Right atrium auricular region (tissue), 2 donors: ENCODE data around the gene CNTNAP2. TPM values are rescaled to one million over a fixed set of nuclear protein-coding genes. Genes with fewer than 3 reads are reported as not detected.

Experiments used
- DNase-seq: peaks from one replicate; pipeline ENCODE4 v3.0.0-alpha.2; 2019; ENCODE audit warnings: low spot score
- H3K27ac ChIP-seq, 2 donors: fragments of 200-600 bp; sonication (generic); 1 replicate in 1 of 2; 2 replicates in 1 of 2; pipeline ENCODE4 v1.5.1; 2016 to 2019
- H3K27me3 ChIP-seq, 2 donors: fragments of 200-600 bp; sonication (generic); one replicate each; pipeline versions ENCODE4 v1.5.1 to v1.6.0; 2017 to 2019
- H3K36me3 ChIP-seq: fragments of 200-600 bp; sonication (generic); one replicate; pipeline ENCODE4 v1.5.1; 2016
- H3K4me1 ChIP-seq, 2 donors: fragments of 200-600 bp; sonication (generic); one replicate each; pipeline versions ENCODE4 v1.5.1 to v1.6.0; 2017 to 2019
- H3K4me3 ChIP-seq, 2 donors: fragments of 200-600 bp; sonication (generic); 1 replicate in 1 of 2; 2 replicates in 1 of 2; pipeline ENCODE4 v1.5.1; 2017 to 2019; ENCODE audit warnings: mild to moderate bottlenecking in 1 of 2, moderate library complexity in 1 of 2
- H3K9me3 ChIP-seq, 2 donors: fragments of 200-600 bp; sonication (generic); one replicate each; pipeline ENCODE4 v1.5.1; 2019
- total RNA-seq, 2 donors: library from RNA; depleted of rRNA; stranded (reverse); fragments of >200 nt; gene quantifications; one replicate each; pipeline ENCODE4 v1.1.0, GENCODE V29; 2016
- TF ChIP-seq, protein P1 (sequence below), 2 donors: fragments of 200-600 bp; sonication (generic); IDR thresholded peaks; one replicate each; pipeline ENCODE4 v1.5.1; 2019; ENCODE audit warnings: antibody characterized with exemption in 2 of 2

CNTNAP2 gene
- total RNA-seq, 2 donors from 2014 or later, result 1.1 to 1.7 TPM

DNA sequence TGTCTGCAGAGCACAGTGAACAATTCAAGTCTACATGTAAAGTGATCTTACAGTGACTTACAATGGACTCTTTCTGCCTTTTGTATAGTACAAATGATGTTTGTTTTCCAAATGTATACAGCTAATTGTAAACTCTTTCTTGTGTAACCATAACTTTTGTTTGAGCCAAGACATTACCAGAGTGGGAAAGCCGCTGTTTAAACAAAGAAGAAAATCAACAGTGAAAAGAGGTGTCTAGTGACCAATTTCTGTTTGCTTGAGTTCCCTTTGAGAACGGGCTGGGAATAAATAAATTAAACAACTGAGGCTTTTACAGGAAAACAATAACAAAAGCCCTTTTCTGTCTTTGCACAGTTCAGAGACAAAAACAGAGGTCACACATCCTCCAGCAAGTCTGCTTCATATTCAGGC, 1163.4 kb downstream of the CNTNAP2 start:
- no peak for DNase-seq
- H3K4me1 ChIP-seq, result no peaks in the 10 kb centered on the region

DNA sequence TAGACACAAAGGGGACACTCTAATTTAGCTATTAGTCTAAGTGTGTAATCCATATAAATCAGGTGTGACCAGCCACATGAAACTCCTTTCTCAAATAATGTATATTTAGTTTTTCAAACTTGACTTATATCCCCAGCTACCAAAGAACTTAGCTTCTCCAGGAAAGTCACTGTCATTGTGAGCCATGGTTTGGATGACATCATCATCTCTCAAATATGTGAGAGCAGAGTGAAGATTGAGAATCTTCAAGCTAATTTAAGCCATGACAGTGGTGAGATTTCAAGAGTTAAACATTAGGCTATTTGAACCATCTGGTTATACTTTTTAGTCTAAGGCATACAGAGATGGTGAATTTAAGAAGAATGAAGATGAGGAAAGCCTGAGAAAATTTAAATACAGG, 1165.6 kb downstream of the CNTNAP2 start:
- Histone ChIP-seq H3K27me3 (no peaks in the 10 kb centered on the region), H3K4me3 (no peak overlapping the region), H3K9me3 (no peaks in the 10 kb centered on the region), H3K36me3 (no peaks in the 10 kb centered on the region), H3K4me1 (no peaks in the 10 kb centered on the region), H3K27ac (no peak overlapping the region)
- TF ChIP-seq, protein P1, sequence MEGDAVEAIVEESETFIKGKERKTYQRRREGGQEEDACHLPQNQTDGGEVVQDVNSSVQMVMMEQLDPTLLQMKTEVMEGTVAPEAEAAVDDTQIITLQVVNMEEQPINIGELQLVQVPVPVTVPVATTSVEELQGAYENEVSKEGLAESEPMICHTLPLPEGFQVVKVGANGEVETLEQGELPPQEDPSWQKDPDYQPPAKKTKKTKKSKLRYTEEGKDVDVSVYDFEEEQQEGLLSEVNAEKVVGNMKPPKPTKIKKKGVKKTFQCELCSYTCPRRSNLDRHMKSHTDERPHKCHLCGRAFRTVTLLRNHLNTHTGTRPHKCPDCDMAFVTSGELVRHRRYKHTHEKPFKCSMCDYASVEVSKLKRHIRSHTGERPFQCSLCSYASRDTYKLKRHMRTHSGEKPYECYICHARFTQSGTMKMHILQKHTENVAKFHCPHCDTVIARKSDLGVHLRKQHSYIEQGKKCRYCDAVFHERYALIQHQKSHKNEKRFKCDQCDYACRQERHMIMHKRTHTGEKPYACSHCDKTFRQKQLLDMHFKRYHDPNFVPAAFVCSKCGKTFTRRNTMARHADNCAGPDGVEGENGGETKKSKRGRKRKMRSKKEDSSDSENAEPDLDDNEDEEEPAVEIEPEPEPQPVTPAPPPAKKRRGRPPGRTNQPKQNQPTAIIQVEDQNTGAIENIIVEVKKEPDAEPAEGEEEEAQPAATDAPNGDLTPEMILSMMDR (IDR thresholded peaks at IDR 0.05), result no peak
- no peak for DNase-seq

More for the DNA sequence above, 1163.4 kb downstream of the CNTNAP2 start:
- TF ChIP-seq, protein P1 (IDR thresholded peaks at IDR 0.05), result no peak
- no peak overlapping the region for H3K4me3 ChIP-seq
- peaks cover 0 to 2% of the 10 kb centered on the region in 2 donors for H3K9me3 ChIP-seq
- no peak overlapping the region for H3K27ac ChIP-seq
- no peaks in the 10 kb centered on the region for H3K27me3 ChIP-seq
- H3K36me3 ChIP-seq, result no peaks in the 10 kb centered on the region

DNA sequence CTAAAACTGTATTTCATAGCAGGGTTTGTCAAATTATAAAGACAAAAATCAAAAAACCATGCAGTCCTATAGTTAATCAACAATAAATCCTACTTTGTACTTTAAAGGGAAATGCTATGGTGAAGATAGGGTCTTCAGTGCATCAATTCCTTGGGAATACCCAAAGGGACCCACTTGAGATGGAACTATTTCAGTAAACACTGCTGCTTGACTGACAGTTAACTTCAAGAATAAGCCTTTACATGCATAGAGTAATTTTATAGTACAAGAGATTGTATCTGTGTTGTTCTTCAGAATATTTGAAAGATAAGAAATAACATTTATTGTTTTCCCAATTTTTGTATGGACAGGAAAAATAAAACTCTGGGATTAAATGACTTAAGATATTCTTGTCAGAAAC, 1179.6 kb downstream of the CNTNAP2 start:
- DNase-seq, result no peak
- no peak overlapping the region for H3K4me3 ChIP-seq
- H3K36me3 ChIP-seq, result no peaks in the 10 kb centered on the region
- H3K27ac ChIP-seq, result no peak overlapping the region
- no peaks in the 10 kb centered on the region for H3K9me3 ChIP-seq
- no peaks in the 10 kb centered on the region for H3K4me1 ChIP-seq
- H3K27me3 ChIP-seq, result no peaks in the 10 kb centered on the region
- TF ChIP-seq, protein P1 (IDR thresholded peaks at IDR 0.05), result no peak

DNA sequence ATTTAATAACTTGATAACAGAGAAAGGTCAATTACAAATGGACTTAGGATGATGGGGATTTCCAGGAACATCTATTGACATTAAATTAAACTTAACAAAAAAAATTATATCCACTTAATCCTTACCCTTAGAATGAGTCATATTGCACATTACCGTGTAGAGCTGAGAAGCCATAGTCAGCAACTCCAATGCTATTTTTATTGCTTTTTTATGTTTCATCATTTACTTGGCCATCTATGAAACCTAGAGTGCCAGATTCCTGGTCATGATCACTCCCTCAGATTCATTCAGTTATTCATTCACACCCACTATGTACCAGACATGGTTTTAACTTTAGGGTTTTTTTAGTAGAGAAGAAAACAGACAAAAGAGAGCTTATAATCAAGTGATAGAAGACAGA, 1180.4 kb downstream of the CNTNAP2 start:
- H3K4me1 ChIP-seq, result no peaks in the 10 kb centered on the region
- TF ChIP-seq, protein P1 (IDR thresholded peaks at IDR 0.05), result no peak
- no peaks in the 10 kb centered on the region for H3K9me3 ChIP-seq

DNA sequence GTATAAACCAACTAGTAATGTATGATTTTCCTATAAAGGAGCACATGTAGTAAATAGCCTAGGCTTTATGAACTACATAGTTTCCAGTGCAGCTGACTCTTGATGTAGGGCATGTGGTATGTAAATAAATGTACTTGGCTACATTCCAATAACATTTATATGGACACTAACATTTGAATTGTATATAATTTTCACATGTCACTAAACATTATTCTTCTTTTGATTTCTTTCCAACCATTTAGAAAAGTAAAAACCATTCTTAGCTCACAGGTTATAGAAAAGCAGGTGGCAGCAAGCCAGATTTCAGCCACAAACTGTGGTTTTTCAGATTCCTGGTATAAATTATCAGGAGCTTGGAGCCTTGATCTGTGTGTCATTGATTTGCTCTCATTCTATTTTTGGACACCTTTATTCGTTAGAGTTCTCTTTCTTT, 1182.0 kb downstream of the CNTNAP2 start:
- Histone ChIP-seq H3K9me3 (no peaks in the 10 kb centered on the region), H3K4me3 (no peak overlapping the region), H3K27ac (no peak overlapping the region), H3K27me3 (no peaks in the 10 kb centered on the region), H3K36me3 (no peaks in the 10 kb centered on the region), H3K4me1 (no peaks in the 10 kb centered on the region)
- TF ChIP-seq, protein P1 (IDR thresholded peaks at IDR 0.05), result no peak
- no peak for DNase-seq

More for the DNA sequence above, 1180.4 kb downstream of the CNTNAP2 start:
- Histone ChIP-seq H3K4me3 (no peak overlapping the region), H3K27ac (no peak overlapping the region), H3K27me3 (no peaks in the 10 kb centered on the region), H3K36me3 (no peaks in the 10 kb centered on the region)
- DNase-seq, result no peak

DNA sequence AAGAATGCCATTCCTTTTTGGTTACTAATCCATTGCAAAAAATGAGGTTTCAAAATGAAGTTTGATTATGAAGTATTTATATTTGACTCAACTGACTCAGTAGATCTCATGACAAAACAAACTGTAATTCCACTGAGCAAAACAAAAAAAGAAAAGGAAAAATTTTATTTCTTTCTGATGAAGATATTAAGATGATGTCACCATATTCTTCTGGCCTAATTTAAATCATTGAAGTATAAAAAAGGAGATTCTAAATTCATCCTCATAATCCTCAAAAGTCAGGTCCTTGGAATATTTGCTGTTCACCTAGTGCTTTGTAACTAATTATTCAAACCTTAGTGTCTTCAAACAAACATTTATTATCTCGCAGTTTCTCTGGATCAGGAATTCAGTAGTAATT, 1183.7 kb downstream of the CNTNAP2 start:
- TF ChIP-seq, protein P1 (IDR thresholded peaks at IDR 0.05), result no peak
- Histone ChIP-seq H3K4me1 (no peaks in the 10 kb centered on the region), H3K27me3 (no peaks in the 10 kb centered on the region), H3K36me3 (no peaks in the 10 kb centered on the region), H3K9me3 (no peaks in the 10 kb centered on the region), H3K4me3 (no peak overlapping the region), H3K27ac (no peak overlapping the region)
- no peak for DNase-seq
